Posterior cingulate gyrus (tissue), 11 donors: ENCODE data around the gene MLLT1.
"Not testable (repeated sequence)": the region's sequence is repeated elsewhere in the genome, so short reads cannot be mapped to it uniquely, and the experiment has no call there.

ENCODE experiments used
- DNase-seq, 10 donors: peaks; one replicate each; pipeline versions ENCODE4 v3.0.0 to v3.0.0-alpha.2; 2020 to 2021; ENCODE audit warnings: mixed read lengths in 3 of 10
- intact Hi-C: fragments of 100-400 bp; cut with DNase I; formaldehyde crosslinking; loops from one replicate; pipeline ENCODE4 v1.15.1; 2023

MLLT1 gene

DNA sequence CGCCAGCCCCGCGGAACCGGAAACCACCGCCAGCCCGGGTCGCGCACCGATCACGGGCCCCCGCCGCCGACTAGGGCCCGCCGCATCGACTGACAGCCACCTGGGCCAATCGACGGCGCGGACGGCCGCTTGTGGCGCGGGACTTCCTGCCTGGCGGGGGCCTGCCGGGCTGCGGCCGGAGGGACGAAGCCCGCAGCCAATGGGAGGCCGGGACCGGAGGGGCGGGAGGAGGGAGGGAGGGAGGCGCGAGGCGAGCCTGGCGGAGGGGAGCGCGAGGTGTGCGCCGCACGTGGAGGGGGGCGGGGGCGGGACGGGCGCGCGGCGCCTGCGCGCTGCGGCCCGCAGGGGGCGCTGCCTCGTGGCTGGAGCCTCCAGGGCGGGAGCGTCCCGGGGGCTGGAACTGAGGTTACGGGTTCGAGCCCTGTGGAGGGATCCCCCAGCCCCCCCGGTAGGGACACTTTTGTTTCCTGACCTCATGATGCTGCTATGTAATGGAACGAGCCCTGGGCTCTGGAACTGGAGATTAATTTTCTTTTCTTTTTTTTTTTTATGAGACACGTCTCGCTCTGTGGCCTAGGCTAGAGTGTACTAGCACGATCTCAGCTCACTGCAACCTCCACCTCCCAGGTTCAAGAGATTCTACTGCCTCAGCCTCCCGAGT lies at the start of gene MLLT1:
Gene MLLT1 (minus strand): TSS at position 45 of the 661 bp plus-strand sequence. CDS start 191 bp downstream, outside the sequence.
- intact Hi-C loops = loop anchor here (1.0 to 5.0 kb wide), 3 partner anchors 39 to 82 kb away; partner anchors contain the start of gene CLPP
- peak; percentile 98 to 100 (median 99) for DNase-seq

DNA sequence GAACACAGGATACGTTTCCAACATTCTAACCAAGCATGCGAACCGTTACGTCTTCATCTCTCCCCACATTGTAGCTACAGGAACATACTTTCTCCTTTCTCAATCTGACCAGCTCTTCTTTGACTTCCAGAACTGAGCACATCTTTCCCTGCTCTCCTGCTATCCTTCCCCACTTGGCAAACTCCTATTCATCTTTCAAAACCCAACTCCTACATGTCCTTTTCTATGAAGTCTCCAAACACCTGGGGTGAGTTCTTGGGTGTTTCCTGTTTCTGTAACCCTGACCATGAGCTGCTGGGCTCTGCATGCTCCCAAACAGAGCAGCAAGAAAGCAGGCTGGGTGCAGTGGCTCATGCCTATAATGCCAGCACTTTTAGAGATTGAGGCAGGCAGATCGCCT lies 47.0 kb upstream of the MLLT1 start:
- intact Hi-C loops = no loop called here
- no peak for DNase-seq

DNA sequence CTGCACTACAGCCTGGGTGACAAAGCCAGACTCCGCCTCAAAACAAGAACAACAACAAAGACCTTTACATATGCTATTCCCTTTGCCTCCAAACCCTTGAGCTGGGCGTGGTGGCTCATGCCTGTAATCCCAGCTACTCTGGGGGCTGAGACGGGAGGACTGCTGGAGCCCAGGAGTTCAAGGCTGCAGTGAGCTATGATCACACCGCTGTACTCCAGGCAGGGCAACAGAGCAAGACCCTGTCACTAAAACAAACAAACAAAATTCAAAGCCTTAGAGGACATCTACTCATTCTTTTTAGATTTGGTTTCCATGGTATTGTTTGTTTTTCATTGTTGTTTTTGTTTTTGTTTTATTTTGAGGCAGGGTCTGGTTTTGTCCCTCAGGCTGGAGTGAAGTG lies 45.8 kb upstream of the MLLT1 start:
- peak in 1 of 10 donors; percentile 39 for DNase-seq
- intact Hi-C loops = no loop called here

DNA sequence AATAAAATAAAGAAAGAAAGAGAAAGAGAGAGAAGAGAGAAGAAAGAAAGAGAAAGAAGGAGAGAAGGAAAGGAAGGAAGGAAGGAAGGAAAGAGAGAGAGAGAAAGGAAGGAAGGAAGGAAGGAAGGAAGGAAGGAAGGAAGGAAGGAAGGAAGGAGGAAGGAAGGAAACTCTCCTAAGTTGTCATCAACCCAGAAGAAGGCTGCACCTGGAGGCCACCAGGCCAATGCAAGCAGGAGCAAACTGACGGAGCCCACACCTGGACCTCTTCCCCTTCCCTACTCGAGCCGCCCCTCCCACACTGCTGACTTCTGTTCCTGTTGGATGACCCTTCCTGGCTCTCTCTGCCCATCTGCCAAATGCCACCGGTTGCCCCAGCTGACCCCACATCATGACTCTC lies 45.0 kb upstream of the MLLT1 start:
- DNase-seq = peak in 1 of 10 donors; percentile 55
- intact Hi-C loops = no loop called here

GRCh38 chr19:6322284-6322683 lies 42.5 kb upstream of the MLLT1 start:
- intact Hi-C loops = no loop called here

DNA sequence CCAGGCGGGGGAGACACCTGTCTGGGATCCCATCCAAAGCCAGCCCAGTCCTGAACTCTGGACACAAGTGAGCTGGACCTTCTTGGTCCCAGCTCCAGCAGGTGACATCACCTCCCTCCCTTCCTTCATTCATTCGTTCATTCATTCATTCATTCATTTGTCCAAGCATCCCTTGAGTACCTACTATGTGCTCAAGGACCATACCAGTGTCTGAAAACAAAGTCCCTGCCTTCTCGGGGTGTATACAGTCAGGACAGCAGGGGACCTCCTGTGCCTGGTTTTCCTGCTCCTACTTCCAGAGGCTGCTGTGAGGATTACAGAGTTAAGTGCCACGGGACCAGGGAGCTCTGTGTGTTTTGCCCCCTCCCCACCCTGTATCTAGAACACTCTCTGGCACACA lies 39.6 kb upstream of the MLLT1 start:
- peak in 1 of 10 donors; percentile 35 for DNase-seq
- intact Hi-C loops = no loop called here

More at GRCh38 chr19:6322284-6322683, 42.5 kb upstream of the MLLT1 start:
- DNase-seq = no peak

DNA sequence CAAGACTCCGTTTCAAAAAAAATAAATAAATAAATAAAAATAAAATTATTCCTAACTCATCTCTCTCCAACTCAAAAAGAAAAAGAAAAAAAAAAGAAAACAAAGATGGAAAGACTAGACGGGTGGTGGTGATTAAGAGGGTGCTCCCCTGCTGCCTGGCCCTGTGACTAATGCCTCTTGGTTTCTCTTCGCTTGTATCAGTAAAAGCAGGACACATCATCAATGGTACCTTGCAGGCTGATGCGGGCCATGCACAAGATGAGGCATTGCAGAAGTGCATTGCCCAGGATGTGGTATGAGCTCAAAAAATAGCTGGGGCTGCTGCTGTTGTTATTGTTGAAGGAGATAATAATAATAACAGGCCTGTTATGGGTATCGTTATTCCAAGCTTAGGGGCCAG lies 39.0 kb upstream of the MLLT1 start:
- DNase-seq = peak in 2 of 10 donors; percentile 4 to 10

DNA sequence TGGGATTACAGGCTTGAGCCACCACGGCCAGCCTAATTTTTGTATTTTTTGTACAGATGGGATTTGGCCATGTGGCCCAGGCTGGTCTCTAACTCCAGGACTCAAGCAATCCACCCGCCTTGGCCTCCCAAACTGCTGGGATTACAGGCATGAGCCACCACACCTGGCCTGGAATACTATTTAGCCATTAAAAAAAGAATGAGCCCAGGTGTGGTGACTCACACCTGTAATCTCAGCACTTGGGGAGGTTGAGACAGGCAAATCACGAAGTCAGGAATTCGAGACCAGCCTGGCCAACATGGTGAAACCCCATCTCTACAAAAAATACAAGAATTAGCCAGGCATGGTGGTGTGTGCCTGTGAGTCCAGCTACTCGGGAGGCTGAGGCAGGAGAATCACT lies 35.9 kb upstream of the MLLT1 start:
- peak in 2 of 10 donors; percentile 5 to 14 for DNase-seq
- intact Hi-C loops = not testable (repeated sequence)

More for the DNA sequence above, 39.0 kb upstream of the MLLT1 start:
- intact Hi-C loops = no loop called here

DNA sequence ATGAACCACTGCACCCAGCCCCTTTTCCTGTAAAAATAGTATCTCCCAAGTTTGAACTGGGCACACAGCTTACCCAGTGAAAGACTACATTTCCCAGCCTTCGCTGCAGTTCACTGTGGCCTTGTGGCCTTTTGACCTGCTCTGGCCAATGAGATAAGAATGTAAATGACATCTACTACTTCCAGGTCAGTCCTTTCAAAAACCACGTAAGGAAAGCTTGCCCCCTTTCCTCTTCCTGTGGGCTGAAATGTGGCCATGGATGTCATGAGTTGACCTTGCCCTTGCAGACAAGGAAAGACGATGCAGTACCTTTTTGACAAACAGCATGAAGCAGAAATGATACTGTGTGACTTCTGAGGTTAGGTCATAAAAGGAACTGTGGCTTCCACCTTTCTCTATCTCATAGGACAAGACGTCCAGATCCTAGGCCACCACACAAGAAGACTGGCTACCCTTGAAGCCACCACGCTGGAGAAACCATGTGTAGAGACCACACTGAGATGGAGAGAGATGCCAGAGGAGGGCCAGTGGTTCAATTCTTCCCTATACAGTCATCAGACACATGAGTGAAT lies 33.7 kb upstream of the MLLT1 start:
- intact Hi-C loops = no loop called here
- peak in 2 of 10 donors; percentile 8 to 12 for DNase-seq

- peak in 1 of 10 donors; percentile 46 for DNase-seq
- intact Hi-C loops = no loop called here
Measured at GRCh38 chr19:6312018-6312417, 32.2 kb upstream of the MLLT1 start.

DNA sequence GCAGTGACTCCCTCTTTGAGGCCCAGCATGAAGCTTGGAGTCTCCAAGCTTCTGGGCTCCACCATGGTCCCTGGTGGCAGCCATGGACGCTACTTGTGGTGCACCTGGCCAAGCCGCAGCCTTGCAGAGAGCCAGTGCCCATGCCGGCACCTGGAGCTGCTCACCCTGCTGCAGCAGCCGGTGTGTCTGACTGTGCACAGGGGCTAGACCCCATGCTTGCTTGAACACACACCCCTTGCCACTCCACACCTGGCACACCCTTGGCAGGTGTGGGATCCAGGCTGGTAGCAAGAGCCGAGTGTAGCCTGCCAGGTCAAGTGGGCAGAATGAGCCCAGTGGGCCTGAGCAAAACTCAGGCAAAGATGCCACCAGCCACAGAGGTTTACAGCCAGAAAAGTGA lies 18.6 kb upstream of the MLLT1 start:
- peak in 2 of 10 donors; percentile 57 to 71 for DNase-seq
- intact Hi-C loops = no loop called here

DNA sequence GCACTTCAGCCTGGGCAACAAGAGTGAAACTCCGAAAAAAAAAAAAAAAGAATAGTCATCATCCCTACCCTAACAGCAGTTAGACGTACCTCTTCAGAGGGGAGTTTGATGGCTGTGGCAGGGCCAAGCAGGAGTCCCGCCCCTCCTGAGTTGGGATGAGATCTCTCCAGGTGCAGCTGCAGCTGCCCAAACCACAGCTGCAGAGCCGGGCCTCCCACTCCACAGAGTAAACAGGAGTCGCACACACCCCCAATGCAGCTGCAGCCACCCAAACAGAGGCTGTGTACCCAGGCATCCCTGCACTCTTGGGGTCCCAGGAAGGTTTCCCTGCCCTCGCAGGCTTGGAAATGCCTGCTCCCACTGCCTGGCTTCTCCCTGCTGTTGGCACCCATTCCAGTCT lies 17.4 kb upstream of the MLLT1 start:
- DNase-seq = no peak
- intact Hi-C loops = no loop called here

DNA sequence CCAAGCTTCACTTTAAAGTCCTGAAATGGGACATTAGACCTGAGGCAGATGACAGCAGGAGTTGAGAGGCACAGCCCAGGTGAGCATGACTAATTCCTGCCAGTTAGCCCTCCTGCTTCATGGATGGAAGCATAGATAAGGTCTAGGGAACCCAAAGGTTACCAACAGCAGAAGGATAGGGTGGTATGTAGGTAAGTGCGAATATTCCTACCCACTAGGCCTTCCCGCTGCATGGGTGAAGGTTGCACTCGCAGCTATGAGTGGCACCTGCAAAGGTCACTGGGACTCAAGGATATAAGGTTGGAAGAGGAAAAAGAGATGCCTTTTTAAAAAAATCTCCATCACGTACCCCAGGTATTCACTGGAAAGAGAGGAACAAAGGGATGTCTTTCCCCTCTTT lies 12.2 kb upstream of the MLLT1 start:
- peak in 1 of 10 donors; percentile 11 for DNase-seq
- intact Hi-C loops = no loop called here

GRCh38 chr19:6288737-6289136 lies 9.0 kb upstream of the MLLT1 start:
- peak in 1 of 10 donors; percentile 9 for DNase-seq
- intact Hi-C loops = no loop called here

- peak in 2 of 10 donors; percentile 35 to 43 for DNase-seq
- intact Hi-C loops = no loop called here
Measured at GRCh38 chr19:6287269-6287885, 7.6 kb upstream of the MLLT1 start.

- intact Hi-C loops = no loop called here
- peak in 1 of 10 donors; percentile 28 for DNase-seq
Measured at GRCh38 chr19:6286676-6287075, 6.9 kb upstream of the MLLT1 start.

DNA sequence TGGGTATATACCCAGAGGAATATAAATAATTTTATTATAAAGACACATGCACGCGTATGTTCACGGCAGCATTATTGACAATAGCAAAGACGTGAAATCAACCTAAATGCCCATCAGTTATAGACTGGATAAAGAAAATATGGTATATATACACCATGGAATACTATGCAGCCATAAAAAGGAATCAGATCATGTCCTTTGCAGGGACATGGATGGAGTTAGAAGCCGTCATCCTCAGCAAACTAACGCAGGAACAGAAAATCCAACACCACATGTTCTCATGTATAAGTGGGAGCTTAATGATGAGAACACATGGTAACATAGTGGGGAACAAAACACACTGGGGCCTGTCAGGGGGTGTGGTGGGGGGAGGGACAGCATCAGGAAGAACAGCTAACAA lies 2.6 kb upstream of the MLLT1 start:
- intact Hi-C loops = loop anchor here (5.0 kb wide), 2 partner anchors 65 to 80 kb away; partner anchors contain the start of gene CLPP

DNA sequence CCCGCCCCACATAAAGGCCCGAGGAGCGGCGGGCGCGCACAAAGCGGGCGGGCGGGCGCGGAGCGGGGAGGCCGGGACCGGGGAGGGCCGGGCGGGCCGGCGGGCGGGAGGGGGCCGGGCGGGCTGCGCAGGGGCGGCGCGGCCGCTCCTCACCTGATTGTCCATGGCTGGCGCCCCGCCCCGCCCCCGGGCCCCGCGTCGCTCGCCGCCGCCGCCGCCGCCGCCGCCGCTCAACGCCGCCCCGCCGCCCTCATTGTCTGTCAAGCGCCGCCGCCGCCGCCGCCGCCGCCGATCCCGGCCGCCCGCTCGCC lies 200 bp downstream of the MLLT1 start:
- intact Hi-C loops = no loop called here
- no peak for DNase-seq

More for the DNA sequence above, 2.6 kb upstream of the MLLT1 start:
- not testable (repeated sequence) for DNase-seq

GRCh38 chr19:6278740-6279619 lies 795 bp downstream of the MLLT1 start:
- intact Hi-C loops = no loop called here
- peak in 2 of 10 donors; percentile 77 to 81 for DNase-seq

DNA sequence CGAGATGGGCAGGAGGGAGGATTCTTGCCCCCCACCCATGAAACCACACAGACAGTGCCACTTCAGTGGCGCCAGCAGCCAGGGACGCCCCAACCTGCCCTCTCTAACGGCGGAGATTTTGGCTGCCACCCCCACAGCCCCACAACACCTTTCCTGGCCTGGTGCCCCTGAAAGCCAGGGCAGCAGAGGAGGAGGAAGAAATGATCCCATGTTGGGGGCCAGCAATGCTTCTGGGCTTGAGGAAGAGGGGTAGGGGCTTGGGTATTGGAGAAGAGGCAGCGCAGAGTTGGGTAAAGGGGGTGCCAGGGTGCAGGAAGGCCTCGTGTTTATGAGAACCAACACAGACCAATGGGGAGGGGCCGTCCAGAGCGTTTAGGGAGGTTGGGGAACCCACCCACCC lies 1.7 kb downstream of the MLLT1 start:
- DNase-seq = peak in 1 of 10 donors; percentile 74
- intact Hi-C loops = no loop called here

GRCh38 chr19:6276447-6276846 lies 3.3 kb downstream of the MLLT1 start:
- intact Hi-C loops = no loop called here
- peak in 1 of 10 donors; percentile 67 for DNase-seq
